Skin of body (tissue), 2 donors: Measurements from ENCODE around the gene RAB3B. TPM values are rescaled to one million over a fixed set of nuclear protein-coding genes. Genes with fewer than 3 reads are reported as not detected.
A peak's percentile ranks its signal among the peaks of the same experiment; 100 is the strongest.
"Not testable (repeated sequence)": the region's sequence is repeated elsewhere in the genome, so short reads cannot be mapped to it uniquely, and the experiment has no call there.

Experiments
- DNase-seq: peaks from one replicate; lab custom pipeline; 2025; lab: John Stamatoyannopoulos, UW
- total RNA-seq: library from RNA; depleted of rRNA; stranded (reverse); fragments of >200 nt; gene quantifications from one replicate; pipeline ENCODE4 v1.2.3, GENCODE V29; 2014

RAB3B gene
- total RNA-seq, 1 donor from 2014 or later = 1.9 TPM

DNA sequence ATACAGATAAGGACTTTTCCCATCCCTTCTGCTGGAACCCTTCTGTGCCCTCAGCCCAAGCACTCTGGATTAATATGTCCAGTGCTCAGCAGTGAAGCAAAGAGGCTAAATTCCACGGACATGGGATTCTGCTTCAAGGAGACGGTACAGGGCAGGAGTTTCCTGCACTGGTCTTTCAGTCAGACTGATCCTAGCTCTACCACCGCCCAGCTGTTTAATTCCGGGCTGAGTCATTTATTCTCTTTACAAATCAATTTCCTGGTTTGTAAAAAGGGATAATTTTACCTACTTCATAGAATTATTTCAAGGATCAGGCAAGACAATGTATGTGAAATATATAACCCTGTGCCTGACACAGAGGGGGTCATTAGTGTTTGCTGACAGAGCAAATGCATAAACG, 70.4 kb downstream of the RAB3B start:
- DNase-seq = no peak

GRCh38 chr1:51919684-51920083, 70.8 kb downstream of the RAB3B start:
- no peak for DNase-seq

DNA sequence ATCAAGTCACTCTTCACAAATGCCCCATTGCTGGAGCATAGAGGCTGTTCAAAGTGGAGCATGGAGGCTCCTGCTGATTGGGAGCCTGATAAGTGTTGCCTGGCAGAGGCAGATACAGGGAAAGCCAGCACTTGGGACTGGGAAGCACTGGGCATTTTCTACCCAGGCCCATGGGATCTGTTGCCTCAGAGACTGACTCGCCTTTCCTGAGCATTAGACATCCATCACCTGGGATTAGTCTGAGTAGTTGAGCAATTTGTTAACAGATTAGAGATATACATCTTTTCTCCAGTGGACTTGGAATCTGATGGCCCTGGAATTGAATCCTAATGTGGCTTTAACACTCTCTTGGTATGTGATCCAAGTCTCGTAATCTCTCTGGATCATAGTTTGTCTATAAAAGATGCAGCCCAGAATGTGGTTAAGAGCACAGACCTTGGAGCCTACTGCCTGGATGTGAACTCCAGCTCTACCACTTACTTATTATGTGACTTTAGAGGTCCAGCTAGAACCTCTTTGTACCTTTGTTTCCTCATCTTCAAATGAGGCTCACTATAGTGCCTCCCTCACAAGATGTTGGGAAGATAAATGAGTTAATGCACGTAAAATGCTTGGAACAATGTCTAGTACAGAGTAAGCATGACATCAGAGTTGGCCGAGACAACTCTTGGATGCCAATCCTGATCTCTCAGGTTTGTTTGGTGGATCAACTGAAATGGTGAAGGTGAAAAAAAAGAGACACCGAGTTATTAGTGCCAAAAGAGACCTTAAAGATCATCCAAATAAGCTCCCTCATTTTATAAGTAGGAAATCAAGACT, 73.7 kb downstream of the RAB3B start:
- DNase-seq = no peak

GRCh38 chr1:51915951-51916350, 74.5 kb downstream of the RAB3B start:
- no peak for DNase-seq

GRCh38 chr1:51912881-51913280, 77.6 kb downstream of the RAB3B start:
- DNase-seq = peak; percentile 2

DNA sequence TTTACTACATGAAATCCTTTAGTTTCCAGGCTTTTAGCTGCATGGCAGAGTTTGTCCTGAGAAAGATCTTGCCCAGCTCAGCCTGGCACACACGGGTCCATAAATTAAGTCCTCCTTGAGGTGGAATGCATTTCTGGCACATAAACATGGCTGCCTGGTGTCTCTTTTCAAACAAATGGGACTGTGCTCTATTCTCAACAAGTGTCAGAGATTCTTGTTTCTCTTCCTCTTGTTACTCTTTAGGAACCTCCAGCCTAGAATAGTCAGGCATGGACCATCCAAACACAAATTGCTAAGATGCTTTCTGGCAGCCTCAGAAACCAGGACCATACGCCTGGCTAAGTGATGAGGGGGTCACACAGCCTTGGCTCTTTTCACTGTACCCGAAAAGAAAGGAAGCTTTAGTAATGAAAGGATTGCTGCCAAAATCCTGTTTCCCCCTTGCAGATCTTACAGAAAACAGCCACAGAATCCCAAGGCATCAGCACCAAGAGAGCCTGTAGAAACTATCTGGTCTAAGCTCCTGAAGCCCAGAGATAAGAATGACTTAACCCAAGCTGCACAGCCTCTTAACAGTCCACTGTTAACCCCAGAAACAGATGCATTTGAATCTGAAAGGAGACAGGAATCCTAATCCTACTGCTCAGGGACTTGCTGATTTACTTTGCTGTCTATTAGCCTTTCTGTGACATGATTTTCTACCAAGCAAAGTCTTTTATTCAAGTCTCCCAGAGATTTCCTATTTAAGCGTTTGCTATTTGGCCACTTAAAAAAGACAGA, 80.1 kb downstream of the RAB3B start:
- DNase-seq = no peak

DNA sequence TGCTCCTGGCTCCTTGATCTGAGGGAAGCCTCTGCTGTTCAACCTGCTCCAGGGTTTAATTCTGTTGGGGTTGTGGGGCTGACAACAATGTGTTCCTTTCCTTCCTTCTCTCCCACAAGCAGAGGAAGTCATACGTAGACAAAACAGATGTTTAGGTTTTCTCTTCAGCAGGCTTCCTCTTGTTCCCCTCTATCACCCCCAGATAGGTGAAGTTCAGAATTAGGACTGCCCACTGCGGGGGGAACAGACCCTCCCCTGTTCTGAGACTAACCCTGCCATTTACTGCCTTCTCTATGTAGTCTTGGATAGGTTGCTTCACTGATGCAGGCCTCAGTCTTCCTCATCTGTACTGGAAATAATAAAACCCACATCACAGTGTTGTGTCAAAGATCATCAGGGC, 82.0 kb downstream of the RAB3B start:
- DNase-seq = no peak

DNA sequence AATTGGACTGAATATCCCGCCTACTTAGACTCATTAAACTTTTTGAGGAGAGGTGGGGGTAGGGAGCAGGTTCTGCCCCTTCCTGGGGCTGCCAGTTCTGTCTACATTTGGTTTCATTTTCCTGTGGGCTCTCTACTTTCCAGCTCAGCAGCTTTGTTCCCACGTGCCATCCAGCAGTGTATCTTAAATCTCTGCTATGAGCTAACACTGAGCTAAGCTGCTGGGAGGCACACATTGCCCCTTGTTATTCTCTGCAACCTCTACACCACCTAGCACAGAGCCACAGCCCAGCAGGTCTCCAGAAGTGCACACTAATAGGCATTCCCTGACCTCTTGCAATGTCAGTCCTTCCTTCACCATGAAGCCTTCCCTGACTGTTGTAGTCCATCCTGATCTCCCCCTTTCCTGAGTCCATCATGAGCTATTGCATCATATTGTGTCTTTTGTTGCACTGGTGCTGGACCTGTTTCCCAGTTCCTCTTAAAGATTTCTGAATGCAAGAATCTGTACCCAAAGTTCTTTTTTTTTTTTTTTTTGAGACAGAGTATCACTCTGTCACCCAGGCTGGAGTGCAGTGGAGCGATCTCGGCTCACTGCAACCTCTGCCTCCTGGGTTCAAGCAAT, 83.3 kb downstream of the RAB3B start:
- DNase-seq = no peak

- no peak for DNase-seq
Measured at GRCh38 chr1:51906306-51907078, 84.0 kb downstream of the RAB3B start.

GRCh38 chr1:51902456-51902855, 88.0 kb downstream of the RAB3B start:
- DNase-seq = no peak

- DNase-seq = no peak
Measured at GRCh38 chr1:51901151-51901550, 89.3 kb downstream of the RAB3B start.

- no peak for DNase-seq
Measured at GRCh38 chr1:51899022-51899421, 91.5 kb downstream of the RAB3B start.

DNA sequence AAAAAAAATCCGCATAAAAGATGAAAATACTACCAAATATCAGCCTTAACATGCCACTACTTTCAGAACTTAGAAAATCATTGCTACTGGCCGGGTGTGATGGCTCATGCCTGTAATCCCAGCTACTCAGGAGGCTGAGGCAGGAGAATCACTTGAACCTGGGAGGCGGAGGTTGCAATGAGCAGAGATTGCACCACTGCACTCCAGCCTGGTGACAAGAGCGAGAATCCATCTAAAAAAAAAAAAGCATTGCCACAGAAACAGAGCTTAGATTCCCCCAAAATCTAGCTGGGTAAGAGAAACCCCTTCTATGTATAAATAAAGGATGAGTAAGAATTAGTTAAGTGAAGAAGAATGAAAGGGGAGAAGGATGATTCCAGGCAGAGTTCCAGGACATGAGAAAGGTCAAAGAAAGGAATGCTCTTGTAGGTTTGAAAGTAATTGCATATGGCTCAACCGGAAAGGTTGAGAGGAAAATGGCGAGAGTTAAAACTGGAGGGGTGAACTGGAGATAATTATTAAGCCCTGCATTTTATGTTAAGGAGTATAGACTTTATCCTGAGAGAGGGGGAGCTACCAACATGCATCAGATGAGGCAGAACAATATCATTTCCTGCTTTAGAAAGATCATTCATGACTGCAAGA, 92.3 kb downstream of the RAB3B start:
- DNase-seq = no peak

- no peak for DNase-seq
Measured at GRCh38 chr1:51897699-51898031, 92.8 kb downstream of the RAB3B start.

GRCh38 chr1:51894748-51895147, 95.8 kb downstream of the RAB3B start:
- not testable (repeated sequence) for DNase-seq

GRCh38 chr1:51878616-51879336, 111.7 kb downstream of the RAB3B start, which contains the start of gene NRDC:
Gene NRDC (minus strand): TSS chr1:51878727. CDS start chr1:51878615, 112 bp downstream.
- peak; percentile 100 for DNase-seq

- no peak for DNase-seq
Measured at GRCh38 chr1:51878308-51878615, 112.2 kb downstream of the RAB3B start.

DNA sequence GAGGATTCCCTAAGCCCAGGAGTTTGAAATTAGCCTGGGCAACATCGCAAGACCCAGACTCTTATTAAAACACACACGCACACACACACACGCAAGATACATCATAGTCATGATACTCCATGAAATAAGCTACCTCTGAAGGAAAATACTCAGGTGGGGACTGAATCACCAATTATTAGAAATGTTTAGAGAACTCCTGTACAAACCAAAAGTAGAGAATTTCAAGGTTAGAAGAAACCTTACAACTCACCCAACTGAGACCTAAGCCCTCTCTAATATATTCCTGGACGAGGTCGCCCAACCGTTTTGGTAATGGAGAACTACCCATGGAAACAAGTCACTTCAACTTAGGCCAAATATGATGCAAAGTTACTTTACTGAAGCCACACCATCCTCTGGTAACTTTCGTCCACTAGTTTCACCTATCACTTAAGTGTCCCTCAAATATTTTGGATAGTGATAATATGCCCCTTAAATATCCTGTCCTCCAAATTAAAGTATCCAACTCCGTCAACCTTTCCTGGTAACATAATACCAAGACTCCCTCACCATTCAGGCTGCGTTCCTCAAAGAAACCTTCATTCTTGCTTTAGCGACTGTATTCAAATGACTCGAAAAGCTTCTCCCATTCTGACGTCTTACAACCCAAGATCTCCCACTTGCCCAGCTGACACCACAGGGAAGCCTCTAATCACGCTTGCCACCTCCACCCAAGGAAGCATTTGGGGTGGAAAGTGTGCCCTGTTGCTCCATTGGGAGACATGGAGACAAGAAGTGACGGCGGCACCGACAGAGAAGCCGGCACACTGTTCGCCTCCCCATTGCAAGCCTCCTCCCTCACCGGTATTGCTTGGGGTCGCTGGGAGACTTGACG, 112.8 kb downstream of the RAB3B start:
- DNase-seq = peak; percentile 32

DNA sequence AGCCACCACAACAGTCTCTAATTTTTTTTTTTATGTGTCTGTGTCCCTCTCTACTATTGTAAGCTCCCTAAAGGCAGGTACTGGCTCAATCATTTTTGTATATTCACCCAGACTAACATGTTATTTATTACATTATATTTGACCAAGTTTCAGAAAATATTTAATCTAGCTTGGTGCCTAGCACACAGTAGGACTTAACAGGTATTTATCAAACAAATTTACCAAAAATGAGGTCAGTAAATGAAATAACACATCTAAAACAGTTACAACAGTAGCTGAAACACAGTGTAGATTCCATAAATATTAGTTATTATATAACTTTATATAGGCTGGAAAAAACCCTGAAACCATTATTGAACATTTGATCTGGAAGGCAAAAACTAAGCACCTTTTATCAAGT, 114.7 kb downstream of the RAB3B start:
- no peak for DNase-seq
